ENCODE results near the gene CCKAR.

Gene CCKAR

GRCh38 chr4:26476545-26476944 is 13.7 kb downstream of the CCKAR start:
- peaks cover 8% of the 10 kb centered on the region for H3K27me3 Mint-ChIP-seq
- CTCF ChIA-PET: no interaction called here
- no peak for DNase-seq
- H3K9me3 Mint-ChIP-seq: no peaks in the 10 kb centered on the region
- no peak overlapping the region for H3K27ac Mint-ChIP-seq
- no peaks in the 10 kb centered on the region for H3K4me1 Mint-ChIP-seq
- no peaks in the 10 kb centered on the region for H3K36me3 Mint-ChIP-seq
- H3K4me3 Mint-ChIP-seq: no peak overlapping the region

- H3K4me3 Mint-ChIP-seq: no peak overlapping the region
- H3K27ac Mint-ChIP-seq: no peak overlapping the region
- no peak for DNase-seq
- no peaks in the 10 kb centered on the region for H3K4me1 Mint-ChIP-seq
- CTCF ChIA-PET: no interaction called here
- peaks cover 4% of the 10 kb centered on the region for H3K27me3 Mint-ChIP-seq
- no peaks in the 10 kb centered on the region for H3K36me3 Mint-ChIP-seq
- no peaks in the 10 kb centered on the region for H3K9me3 Mint-ChIP-seq
These were observed 14.6 kb downstream of the CCKAR start for GRCh38 chr4:26475716-26476115.

- H3K27me3 Mint-ChIP-seq: peaks cover 4% of the 10 kb centered on the region
- no peak overlapping the region for H3K4me3 Mint-ChIP-seq
- H3K4me1 Mint-ChIP-seq: no peaks in the 10 kb centered on the region
- no peaks in the 10 kb centered on the region for H3K9me3 Mint-ChIP-seq
- CTCF ChIA-PET: interaction anchor here (0.5 kb wide), 1 partner anchor 34 kb away, joined by 3 read pairs; no protein-coding TSS in a partner anchor
- DNase-seq: no peak
- no peaks in the 10 kb centered on the region for H3K36me3 Mint-ChIP-seq
- no peak overlapping the region for H3K27ac Mint-ChIP-seq
These were observed 15.7 kb downstream of the CCKAR start for GRCh38 chr4:26474551-26474950.

- no peak overlapping the region for H3K27ac Mint-ChIP-seq
- H3K4me3 Mint-ChIP-seq: no peak overlapping the region
- no peak for DNase-seq
- peaks cover 6% of the 10 kb centered on the region for H3K27me3 Mint-ChIP-seq
- H3K4me1 Mint-ChIP-seq: no peaks in the 10 kb centered on the region
- H3K36me3 Mint-ChIP-seq: no peaks in the 10 kb centered on the region
- H3K9me3 Mint-ChIP-seq: no peaks in the 10 kb centered on the region
- CTCF ChIA-PET: interaction anchor here (0.5 kb wide), 1 partner anchor 35 kb away, joined by 3 read pairs; no protein-coding TSS in a partner anchor
These were observed 16.4 kb downstream of the CCKAR start for GRCh38 chr4:26473893-26474292.

- Mint-ChIP-seq H3K27me3 (peaks cover 14% of the 10 kb centered on the region), H3K36me3 (no peaks in the 10 kb centered on the region), H3K9me3 (no peaks in the 10 kb centered on the region), H3K4me1 (no peaks in the 10 kb centered on the region), H3K27ac (no peak overlapping the region), H3K4me3 (no peak overlapping the region)
- no peak for DNase-seq
- CTCF ChIA-PET: interaction anchor here (0.7 kb wide), 1 partner anchor 252 kb away, joined by 3 read pairs; no protein-coding TSS in a partner anchor
These were observed 18.4 kb downstream of the CCKAR start for GRCh38 chr4:26471890-26472289.

DNA sequence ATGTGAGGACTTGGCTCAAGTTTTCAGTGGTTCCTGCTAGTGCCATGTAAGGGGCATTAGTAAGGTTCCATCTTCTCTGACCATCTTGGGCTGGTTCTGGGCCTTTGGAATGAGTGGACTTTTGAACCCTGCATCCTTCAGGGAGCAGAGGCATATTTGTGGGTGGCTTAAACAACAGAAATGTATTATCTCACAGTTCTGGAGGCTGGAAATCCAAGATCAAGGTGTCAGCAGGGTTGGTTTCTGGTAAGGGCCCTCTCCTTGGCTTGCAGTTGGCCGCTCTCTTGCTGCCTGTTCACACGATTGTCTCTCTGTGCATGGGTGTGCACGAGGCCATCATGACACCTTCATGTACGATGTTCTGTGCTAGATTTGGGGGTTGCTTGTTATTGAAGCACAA is 21.3 kb downstream of the CCKAR start:
- Mint-ChIP-seq H3K27me3 (peaks cover 13% of the 10 kb centered on the region), H3K9me3 (no peaks in the 10 kb centered on the region), H3K27ac (peak overlapping the region; percentile 35), H3K36me3 (no peaks in the 10 kb centered on the region), H3K4me3 (no peak overlapping the region), H3K4me1 (no peaks in the 10 kb centered on the region)
- DNase-seq: no peak
- CTCF ChIA-PET: no interaction called here

DNA sequence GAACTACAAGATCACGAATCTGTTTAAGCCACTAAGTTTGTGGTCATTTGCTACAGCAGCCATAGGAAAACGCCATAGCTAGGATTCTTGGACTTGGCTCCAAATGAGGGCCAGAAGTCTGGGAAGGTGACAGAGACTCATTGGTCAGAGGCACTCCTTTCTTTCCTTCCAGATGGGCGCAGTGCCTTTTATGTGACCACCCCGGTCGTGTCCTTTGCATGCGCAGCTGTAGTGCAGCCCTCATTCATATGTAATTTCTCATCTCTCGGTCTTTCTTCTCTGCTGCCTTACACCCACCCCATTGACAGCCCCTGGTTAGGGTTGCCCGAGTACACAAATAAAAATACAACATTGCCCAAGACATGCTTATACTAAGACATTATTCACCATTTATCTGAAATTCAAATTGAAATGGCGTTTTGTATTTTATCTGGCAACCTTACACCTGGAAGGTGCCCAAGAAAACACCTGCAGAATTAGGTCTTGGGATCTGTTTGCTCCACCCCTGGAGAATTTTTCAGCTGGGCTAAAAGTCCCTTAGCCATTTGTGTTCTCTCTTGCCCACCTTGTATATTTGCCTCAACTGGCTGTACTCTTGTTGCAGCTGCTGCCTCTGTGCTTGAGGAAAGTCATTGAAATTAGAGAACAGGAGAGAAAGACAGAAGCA is 21.9 kb downstream of the CCKAR start:
- CTCF ChIA-PET: no interaction called here
- Mint-ChIP-seq H3K4me3 (no peak overlapping the region), H3K4me1 (no peaks in the 10 kb centered on the region)

DNA sequence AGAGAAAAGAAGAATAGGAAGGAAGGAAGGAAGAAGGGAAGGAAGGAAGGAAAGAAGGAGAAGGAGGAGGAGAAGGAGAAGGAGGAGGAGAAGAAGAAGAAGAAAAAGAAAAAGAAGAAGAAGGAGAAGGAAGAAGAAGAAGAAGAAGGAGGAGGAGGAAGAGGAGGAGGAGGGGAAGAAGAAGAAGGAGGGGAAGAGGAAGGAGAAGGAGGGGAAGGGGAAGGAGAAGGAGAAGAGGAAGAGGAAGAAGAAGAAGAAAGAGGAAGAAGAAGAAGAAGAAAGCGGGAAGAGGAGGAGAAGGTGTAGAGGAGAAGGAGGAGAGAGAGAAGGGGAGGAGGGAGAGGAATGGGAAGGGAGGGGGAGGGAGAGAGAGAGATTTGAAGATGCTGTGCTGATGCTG is 22.6 kb downstream of the CCKAR start:
- Mint-ChIP-seq H3K4me3 (no peak overlapping the region), H3K27me3 (peaks cover 13% of the 10 kb centered on the region), H3K27ac (no peak overlapping the region), H3K4me1 (no peaks in the 10 kb centered on the region), H3K36me3 (no peaks in the 10 kb centered on the region), H3K9me3 (no peaks in the 10 kb centered on the region)
- CTCF ChIA-PET: no interaction called here
- no peak for DNase-seq

More for the DNA sequence above, 21.9 kb downstream of the CCKAR start:
- DNase-seq: no peak
- Mint-ChIP-seq H3K36me3 (no peaks in the 10 kb centered on the region), H3K27me3 (peaks cover 13% of the 10 kb centered on the region), H3K27ac (no peak overlapping the region), H3K9me3 (no peaks in the 10 kb centered on the region)

DNA sequence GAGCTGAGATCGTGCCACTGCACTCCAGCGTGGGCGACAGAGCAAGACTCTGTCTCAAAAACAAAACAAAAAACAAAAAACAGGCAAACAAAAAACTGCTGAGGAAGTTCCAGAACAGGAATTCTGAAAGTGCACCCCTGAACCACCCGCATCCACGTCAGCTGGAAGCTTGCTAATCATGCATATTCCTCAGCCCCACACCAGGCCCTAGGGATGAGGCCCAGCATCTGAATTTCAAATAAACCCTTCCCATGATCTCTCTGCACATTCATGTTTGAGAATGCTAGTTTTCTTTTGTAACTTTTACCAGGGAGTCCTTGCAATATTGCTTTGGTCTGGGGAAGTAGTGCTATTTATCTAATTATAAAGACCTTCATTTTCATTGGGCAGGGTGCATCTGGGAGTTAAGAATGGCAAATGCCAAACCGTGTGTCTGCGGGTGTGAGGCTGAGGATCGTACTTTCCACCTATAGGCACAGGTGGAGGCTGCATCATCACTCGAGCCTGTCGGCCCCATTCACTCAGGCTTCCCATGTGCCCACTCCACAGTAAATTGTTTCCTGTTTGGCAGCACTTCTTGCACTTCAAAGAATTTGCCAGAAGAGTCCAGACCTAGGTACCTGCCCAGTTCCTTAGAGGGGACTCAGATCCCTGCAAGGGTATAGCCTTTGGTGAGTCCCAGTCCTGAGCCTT is 23.6 kb downstream of the CCKAR start:
- H3K4me1 Mint-ChIP-seq: no peaks in the 10 kb centered on the region
- no peak overlapping the region for H3K27ac Mint-ChIP-seq
- H3K9me3 Mint-ChIP-seq: no peaks in the 10 kb centered on the region
- DNase-seq: no peak
- CTCF ChIA-PET: no interaction called here
- no peaks in the 10 kb centered on the region for H3K36me3 Mint-ChIP-seq
- H3K27me3 Mint-ChIP-seq: peaks cover 16% of the 10 kb centered on the region
- no peak overlapping the region for H3K4me3 Mint-ChIP-seq

GRCh38 chr4:26464420-26465095 is 25.7 kb downstream of the CCKAR start:
- H3K36me3 Mint-ChIP-seq: no peaks in the 10 kb centered on the region
- DNase-seq: no peak
- H3K9me3 Mint-ChIP-seq: no peaks in the 10 kb centered on the region
- peaks cover 16% of the 10 kb centered on the region for H3K27me3 Mint-ChIP-seq
- peaks cover under 1% of the 10 kb centered on the region for H3K4me1 Mint-ChIP-seq
- H3K27ac Mint-ChIP-seq: no peak overlapping the region
- CTCF ChIA-PET: interaction anchor here (0.8 kb wide), 1 partner anchor 11 kb away, joined by 3 read pairs; no protein-coding TSS in a partner anchor
- H3K4me3 Mint-ChIP-seq: no peak overlapping the region

DNA sequence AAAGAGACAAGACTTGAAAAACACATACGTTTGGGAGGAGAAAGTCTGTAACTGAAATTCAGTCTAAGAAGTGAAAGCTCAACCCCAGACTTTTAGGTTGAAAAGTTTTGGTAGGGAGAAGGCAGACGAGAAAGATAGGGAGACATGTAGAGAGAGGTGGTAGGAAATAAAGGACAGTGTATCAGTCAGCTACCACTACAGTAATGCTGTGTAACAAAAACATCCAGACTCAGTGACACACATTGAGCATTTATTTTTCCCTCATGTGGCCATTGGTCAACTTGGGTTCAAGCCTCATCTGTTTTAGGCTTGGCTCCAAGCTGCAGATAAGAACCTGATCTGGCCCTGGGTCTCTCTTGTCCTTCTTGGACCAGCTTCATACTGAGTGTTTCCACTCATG is 26.9 kb downstream of the CCKAR start:
- H3K9me3 Mint-ChIP-seq: no peaks in the 10 kb centered on the region
- H3K27me3 Mint-ChIP-seq: peaks cover 13% of the 10 kb centered on the region
- DNase-seq: no peak
- H3K4me3 Mint-ChIP-seq: no peak overlapping the region
- H3K4me1 Mint-ChIP-seq: peaks cover 11% of the 10 kb centered on the region
- H3K27ac Mint-ChIP-seq: no peak overlapping the region
- CTCF ChIA-PET: no interaction called here
- H3K36me3 Mint-ChIP-seq: no peaks in the 10 kb centered on the region

DNA sequence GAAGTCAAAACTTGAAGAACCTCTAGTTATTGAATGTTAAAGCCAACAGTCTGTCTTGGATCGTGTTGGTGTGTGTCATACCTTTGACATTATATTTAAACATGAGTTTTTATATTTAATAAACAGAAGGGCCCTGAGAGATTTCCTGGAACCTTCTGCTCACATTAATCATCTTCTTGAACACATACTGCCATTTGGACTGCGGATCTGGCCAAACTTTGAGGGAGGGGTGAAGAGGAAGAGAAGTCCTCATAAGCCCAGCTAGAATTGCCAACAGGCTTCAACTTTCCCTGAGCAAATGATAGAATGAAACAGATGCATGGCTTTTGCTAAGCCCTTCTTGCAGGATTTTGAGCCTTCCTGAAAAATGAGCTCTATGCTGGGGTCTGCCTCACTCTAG is 27.4 kb downstream of the CCKAR start:
- Mint-ChIP-seq H3K4me1 (peaks cover 16% of the 10 kb centered on the region), H3K36me3 (no peaks in the 10 kb centered on the region), H3K9me3 (no peaks in the 10 kb centered on the region), H3K27me3 (peaks cover 11% of the 10 kb centered on the region), H3K4me3 (no peak overlapping the region), H3K27ac (no peak overlapping the region)
- CTCF ChIA-PET: interaction anchor here (1.2 to 1.3 kb wide), 3 partner anchors 13 to 257 kb away, joined by 3 read pairs; no protein-coding TSS in a partner anchor
- DNase-seq: no peak

DNA sequence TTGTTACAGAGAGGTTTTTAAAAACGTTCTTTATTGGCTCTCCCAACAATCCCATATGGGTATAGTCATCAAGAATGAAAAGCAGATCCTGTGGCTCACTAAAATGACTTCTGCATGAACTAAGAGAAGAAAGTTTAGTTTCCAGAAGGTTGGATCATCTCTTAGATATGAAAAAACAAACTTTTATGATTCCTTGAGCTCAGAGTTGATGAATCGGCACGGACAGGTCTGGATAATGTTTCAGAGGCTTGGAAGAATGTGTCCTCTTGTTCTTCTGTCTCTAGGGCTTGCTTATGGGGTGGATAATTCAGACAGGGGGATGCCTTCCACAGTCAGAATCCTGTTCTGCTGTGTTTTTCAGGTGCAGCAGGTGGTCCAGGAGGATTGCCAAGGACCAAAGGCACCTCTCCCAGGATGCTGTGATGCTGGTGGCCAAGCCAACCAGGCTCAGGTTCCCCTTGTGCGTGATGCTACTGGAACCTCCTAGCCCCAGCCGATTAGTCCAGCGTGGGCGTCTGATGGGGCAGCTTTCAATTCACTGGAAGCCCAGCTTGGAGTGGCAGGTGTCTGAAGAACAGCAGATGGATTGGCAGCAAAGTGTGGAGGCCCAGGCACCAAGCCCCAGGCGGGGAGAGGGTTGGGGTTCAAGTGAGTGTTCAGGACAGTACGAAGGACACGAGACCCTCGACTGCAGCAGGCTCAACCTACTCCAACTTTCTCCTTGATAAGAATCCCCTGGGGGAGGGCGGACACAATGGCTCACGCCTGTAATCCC is 30.3 kb downstream of the CCKAR start:
- no peak for DNase-seq
- CTCF ChIA-PET: interaction anchor here (0.6 to 2.0 kb wide), 5 partner anchors 10 to 422 kb away, joined by 3 to 9 read pairs (median 7); no protein-coding TSS in a partner anchor
- no peaks in the 10 kb centered on the region for H3K36me3 Mint-ChIP-seq
- peaks cover 28% of the 10 kb centered on the region for H3K4me1 Mint-ChIP-seq
- H3K4me3 Mint-ChIP-seq: no peak overlapping the region
- peaks cover 6% of the 10 kb centered on the region for H3K27me3 Mint-ChIP-seq
- H3K27ac Mint-ChIP-seq: no peak overlapping the region
- H3K9me3 Mint-ChIP-seq: no peaks in the 10 kb centered on the region

All from activated naive CD4-positive, alpha-beta T cell treated with anti-CD3 and anti-CD28 coated beads, Interleukin-2, amount 10 ng/mL, durations not matched to agents 7 days and 5 days (primary cell).